Left colon (tissue), 2 donors: ENCODE results near the gene CT47A7. TPM values are rescaled to one million over a fixed set of nuclear protein-coding genes. Genes with fewer than 3 reads are reported as not detected.
"Not testable (repeated sequence)": the region's sequence is repeated elsewhere in the genome, so short reads cannot be mapped to it uniquely, and the experiment has no call there.

Experiments
- ATAC-seq: fragments of 200-7000 bp; cut with Tn5 transposase; one replicate; pipeline ENCODE4 v1.9.1; 2020; ENCODE audit warnings: mild to moderate bottlenecking, moderate library complexity
- DNase-seq, 2 donors: peaks; one replicate each; pipeline ENCODE4 v3.0.0-alpha.2; 2020
- intact Hi-C, 2 donors: fragments of 100-400 bp; cut with DNase I in 1 of 2; cut with micrococcal nuclease in 1 of 2; formaldehyde crosslinking; loops; one replicate each; pipeline versions ENCODE4 v1.11.2 to v1.14.0; 2022; cut with DNase I, micrococcal nuclease
- long read RNA-seq: library from polyadenylated mRNA; unstranded; transcript quantifications from one replicate; pipeline ENCODE4 v2.0.0, GENCODE V29; 2021
- total RNA-seq, 2 donors: library from RNA; stranded (reverse); fragmentation: NEBNext Ultra II Directional; extraction: Animal tissue kit (Norgen Biotek cat#: 25700); gene quantifications; one replicate each; pipeline ENCODE4 v1.2.1, GENCODE V29; 2021
- donor health status: DM: no; HTN: no; CAD: no.
- donor health status: DM: yes; HTN: yes; CAD: no.

CT47A7 gene
- total RNA-seq = not detected
- long read RNA-seq = 0 reads

GRCh38 chrX:120956500-120956899 is at the start of gene CT47A7:
TSS of gene CT47A7 (minus strand) at chrX:120956600. CDS start at chrX:120956345, 255 bp downstream.
- DNase-seq, ATAC-seq, intact Hi-C loops: not testable (repeated sequence)

GRCh38 chrX:121000589-121000988 is 44.2 kb upstream of the CT47A7 start:
- intact Hi-C loops = no loop called here
- ATAC-seq (no peak), DNase-seq (no peak)

- ATAC-seq (no peak), DNase-seq (no peak)
- intact Hi-C loops = no loop called here
Observed at GRCh38 chrX:120999413-120999812, 43.0 kb upstream of the CT47A7 start.

- intact Hi-C loops, ATAC-seq, DNase-seq: not testable (repeated sequence)
Observed at GRCh38 chrX:120985660-120986059, 29.3 kb upstream of the CT47A7 start, which contains the start of gene CT47A1. TSS of gene CT47A1 (minus strand) at chrX:120985760. CDS start at chrX:120985529, 231 bp downstream.

Other genes starting within 250 kb of the CT47A7 start
- not detected for gene CT47B1, start 80.7 kb downstream of the CT47A7 start, total RNA-seq
- gene CT47A11, start 19.4 kb downstream of the CT47A7 start, total RNA-seq = not detected
- gene CT47A10, start 14.6 kb downstream of the CT47A7 start, total RNA-seq = not detected
- gene CT47A9, start 9.7 kb downstream of the CT47A7 start, total RNA-seq = not detected
- not detected for gene CT47A8, start 4.9 kb downstream of the CT47A7 start, total RNA-seq
- not detected for gene CT47A6, start 4.9 kb upstream of the CT47A7 start, total RNA-seq
- gene CT47A5, start 9.7 kb upstream of the CT47A7 start, total RNA-seq = not detected
- not detected for gene CT47A4, start 14.6 kb upstream of the CT47A7 start, total RNA-seq
- not detected for gene CT47A3, start 19.5 kb upstream of the CT47A7 start, total RNA-seq
- not detected for gene CT47A2, start 24.3 kb upstream of the CT47A7 start, total RNA-seq
- not detected for gene CT47A1, start 29.2 kb upstream of the CT47A7 start, total RNA-seq
- under 1 TPM; 0.37 to 0.89 TPM for gene GLUD2, start 91.0 kb upstream of the CT47A7 start, total RNA-seq